ENCODE measurements around the gene TSC1.
A peak's percentile ranks its signal among the peaks of the same experiment; 100 is the strongest.
"Not testable (repeated sequence)": the region's sequence is repeated elsewhere in the genome, so short reads cannot be mapped to it uniquely, and the experiment has no call there.

TSC1 gene

DNA sequence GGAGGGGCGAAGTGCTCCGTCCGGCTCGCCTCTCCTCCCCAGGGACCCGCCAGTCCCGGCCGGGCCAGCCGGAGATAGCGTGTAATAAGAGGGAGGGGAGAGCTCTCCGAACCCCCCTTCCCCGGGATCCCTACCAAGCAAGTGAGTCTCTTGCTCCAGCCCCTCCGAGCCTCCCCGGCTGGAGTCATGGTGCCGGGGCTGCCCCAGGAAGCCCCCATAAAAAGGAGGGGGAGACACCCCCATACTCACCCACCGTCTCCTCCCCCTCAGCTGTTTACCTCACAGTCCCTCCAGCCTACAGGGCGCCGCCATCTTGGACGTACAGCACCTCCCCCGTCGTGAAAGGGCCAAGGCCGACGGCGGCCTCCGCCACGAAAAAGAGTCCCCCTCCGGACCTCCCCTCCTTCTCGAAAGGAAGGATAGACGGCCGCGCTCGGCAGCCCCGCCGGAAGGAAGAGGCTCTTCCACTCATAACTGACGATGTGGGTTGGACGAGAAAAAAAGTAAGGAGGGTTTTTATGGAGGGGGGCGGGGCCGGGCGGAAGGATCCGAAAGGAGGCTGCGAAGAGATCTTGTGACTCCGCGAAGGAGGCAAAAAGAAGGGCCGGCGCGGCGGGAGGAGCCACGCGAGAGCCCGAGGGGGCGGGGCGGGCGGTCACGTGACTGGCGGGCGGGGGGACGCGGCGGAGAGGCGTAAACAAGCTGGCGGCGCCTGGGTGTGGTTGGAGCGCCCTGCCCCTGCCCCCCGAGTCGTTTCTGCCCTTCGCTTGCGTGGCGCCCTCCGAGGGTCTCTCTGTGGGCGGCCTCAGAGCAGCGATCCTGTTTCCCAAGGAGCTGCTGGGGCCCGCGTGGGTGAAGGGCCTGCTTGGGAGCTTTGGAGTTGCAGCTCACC lies at the start of gene TSC1:
Gene TSC1, minus strand, starts transcription at position 323 of the 892 bp plus-strand sequence. CDS start 15,744 bp downstream, outside the sequence.
- DNase-seq (ENCODE audit: low read depth in 3 of 3) = peak; percentile 95 to 96 (median 96)

DNA sequence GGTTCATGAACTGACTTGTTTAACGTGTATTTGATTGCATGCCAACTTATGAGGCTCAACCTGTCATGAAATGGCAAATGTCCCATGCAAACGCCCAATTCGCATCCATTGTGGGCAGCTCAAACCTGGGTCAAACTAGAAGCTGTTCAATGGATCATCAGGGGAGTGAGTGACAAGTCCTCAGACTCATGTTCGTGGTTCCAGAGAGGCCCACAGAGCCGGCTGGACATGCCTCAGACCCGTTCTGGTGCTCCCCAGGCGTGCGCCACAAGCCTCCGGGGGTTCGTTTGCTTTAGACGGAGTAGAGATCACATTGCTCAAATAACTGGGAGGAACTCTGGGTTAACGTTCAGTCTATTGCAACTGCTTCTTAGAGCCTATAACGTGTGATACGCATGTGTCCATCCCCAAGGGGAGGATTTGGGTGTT lies 49.1 kb upstream of the TSC1 start:
- DNase-seq (ENCODE audit: low read depth in 3 of 3) = no peak

DNA sequence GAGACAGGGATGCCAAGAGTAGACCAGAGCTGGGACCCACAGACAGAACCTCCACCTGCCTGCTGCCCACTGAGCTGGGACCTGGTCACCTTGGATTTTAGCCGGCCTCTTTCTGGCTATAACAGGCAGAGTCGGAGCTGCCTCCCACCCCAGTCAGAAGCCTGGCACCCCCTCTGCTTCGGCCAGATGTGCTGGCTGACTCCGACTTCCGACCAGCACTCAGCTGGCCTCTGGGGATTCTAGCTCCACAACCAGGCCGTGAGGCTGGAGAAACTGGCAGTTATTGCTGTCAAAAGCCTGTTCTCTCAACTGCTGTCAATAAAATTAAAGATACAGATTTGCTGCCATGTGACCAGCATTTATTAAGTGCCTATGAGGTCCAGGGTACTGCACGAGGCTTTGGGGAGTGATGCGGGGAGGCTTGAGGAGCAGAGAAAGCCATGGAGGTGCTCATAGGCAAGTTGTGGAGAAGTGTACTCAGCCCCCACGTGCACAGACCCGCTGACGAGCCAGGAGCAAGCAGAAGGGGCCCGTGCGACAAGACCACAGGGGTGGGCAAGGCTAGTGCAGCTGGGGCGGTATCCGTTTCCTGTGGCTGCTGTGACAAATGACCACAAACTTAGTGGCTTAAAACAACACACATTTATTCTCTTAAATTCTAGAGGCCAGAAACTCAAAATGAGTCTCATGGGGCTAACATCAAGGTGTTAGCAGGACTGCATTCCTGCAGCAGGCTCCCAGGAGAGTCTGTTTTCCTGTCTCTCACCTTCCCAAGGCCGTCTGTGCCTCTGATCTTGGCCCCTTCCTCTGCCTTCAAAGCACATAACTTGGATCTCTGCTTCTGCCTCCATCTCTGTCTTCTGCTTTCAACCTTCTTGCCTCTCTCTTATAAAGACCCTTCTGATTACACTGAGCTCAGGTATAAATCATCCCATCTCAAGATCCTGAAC lies 47.2 kb upstream of the TSC1 start:
- no peak for DNase-seq (ENCODE audit: low read depth in 3 of 3)

DNA sequence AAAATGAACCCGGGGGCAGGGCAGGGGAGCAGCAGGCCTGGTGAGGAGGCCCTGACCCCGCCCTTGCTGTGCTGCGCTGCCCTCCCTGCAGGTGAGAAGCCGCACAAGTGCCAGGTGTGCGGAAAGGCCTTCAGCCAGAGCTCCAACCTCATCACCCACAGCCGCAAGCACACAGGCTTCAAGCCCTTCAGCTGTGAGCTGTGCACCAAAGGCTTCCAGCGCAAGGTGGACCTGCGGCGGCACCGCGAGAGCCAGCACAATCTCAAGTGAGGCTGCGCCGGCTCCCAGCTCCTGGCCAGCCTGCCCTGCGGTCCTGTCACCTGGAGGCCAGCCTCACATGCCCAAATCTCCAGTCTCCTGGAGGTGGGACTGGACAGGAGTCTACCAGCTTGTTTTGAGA lies 46.4 kb upstream of the TSC1 start:
- no peak for DNase-seq (ENCODE audit: low read depth in 3 of 3)

DNA sequence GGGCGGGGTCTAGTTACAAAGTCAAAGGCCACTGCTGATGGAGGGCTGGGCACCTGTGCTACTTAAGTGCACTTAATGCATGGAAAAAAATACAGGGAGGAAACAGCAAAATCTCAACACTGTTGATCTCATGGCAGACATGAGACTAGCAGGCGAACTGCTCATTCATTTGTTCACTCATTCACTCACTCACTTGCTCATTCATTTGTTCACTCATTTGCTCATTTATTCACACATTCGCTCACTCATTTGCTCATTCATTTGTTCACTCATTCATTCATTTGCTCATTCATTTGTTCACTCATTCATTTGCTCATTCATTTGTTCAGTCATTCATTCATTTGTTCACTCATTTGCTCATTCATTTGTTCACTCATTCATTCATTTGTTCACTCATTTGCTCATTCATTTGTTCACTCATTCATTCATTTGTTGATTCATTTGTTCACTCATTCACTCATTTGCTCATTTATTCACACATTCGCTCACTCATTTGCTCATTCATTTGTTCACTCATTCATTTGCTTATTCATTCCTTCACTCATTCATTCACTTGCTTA lies 45.7 kb upstream of the TSC1 start:
- not testable (repeated sequence) for DNase-seq (ENCODE audit: low read depth in 3 of 3)

DNA sequence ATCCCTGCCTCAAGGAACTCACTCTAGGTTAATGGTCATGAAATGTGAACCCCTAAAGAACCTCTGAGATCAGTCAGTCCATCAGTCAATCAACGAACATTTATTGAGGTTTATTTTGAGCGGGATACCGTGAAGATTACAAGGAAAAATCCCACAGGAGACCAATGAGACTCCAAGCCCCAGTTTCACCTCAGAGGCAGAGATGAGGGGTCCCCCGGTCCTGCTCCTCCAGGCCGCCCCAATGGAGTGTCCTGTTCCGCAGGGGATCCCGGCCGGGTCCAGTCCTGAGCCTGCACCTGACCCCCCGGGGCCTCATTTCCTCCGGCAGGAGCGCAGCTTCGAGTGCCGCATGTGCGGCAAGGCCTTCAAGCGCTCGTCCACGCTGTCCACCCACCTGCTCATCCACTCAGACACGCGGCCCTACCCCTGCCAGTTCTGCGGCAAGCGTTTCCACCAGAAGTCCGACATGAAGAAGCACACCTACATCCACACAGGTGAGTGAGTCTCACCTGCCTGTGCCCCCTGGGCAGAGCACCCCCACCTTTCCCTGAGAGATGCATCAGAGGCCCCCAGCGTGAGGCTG lies 45.1 kb upstream of the TSC1 start:
- DNase-seq (ENCODE audit: low read depth in 3 of 3) = no peak

DNA sequence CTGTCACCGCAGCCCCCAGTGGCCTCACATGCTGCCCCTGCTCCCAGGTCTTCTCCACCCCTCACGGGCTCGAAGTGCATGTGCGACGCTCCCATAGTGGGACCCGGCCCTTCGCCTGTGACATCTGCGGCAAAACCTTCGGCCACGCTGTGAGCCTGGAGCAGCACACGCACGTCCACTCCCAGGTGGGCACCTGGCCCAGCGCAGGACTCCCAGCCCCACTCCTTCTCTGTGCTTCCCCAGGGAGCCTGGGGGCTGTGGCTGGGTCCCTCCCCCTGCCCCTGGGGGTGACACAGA lies 44.5 kb upstream of the TSC1 start:
- no peak for DNase-seq (ENCODE audit: low read depth in 3 of 3)

DNA sequence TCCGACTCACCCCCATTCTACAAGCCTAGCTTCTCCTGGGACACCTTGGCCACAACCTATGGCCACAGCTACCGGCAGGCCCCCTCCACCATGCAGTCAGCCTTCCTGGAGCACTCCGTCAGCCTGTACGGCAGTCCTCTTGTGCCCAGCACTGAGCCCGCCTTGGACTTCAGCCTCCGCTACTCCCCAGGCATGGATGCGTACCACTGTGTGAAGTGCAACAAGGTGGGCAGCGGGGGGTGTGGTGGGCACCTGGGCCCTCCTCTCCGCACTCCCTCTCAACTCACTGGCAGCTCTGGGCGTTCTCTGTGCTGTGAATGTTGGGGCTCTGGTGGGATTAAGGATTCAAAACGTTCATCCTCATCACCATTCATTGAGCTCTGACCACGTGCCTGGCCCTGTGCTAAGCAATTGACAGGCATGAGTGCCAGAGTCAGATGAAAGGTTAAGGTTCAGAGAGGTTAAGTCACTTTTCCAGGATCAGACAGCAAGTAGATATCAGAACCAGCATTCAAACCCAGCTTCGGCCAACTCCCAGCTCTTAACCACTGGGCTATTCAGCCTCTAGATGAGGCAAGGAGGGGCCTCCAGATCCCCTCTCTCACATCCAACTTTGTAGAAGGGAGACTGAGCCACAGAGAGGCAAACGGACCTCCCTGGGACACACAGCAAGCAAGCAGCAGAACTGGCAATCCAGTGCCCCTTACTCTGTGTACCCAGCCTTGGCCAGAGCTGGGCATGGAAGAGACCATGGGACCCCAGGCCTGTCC lies 44.0 kb upstream of the TSC1 start:
- DNase-seq (ENCODE audit: low read depth in 3 of 3) = no peak

DNA sequence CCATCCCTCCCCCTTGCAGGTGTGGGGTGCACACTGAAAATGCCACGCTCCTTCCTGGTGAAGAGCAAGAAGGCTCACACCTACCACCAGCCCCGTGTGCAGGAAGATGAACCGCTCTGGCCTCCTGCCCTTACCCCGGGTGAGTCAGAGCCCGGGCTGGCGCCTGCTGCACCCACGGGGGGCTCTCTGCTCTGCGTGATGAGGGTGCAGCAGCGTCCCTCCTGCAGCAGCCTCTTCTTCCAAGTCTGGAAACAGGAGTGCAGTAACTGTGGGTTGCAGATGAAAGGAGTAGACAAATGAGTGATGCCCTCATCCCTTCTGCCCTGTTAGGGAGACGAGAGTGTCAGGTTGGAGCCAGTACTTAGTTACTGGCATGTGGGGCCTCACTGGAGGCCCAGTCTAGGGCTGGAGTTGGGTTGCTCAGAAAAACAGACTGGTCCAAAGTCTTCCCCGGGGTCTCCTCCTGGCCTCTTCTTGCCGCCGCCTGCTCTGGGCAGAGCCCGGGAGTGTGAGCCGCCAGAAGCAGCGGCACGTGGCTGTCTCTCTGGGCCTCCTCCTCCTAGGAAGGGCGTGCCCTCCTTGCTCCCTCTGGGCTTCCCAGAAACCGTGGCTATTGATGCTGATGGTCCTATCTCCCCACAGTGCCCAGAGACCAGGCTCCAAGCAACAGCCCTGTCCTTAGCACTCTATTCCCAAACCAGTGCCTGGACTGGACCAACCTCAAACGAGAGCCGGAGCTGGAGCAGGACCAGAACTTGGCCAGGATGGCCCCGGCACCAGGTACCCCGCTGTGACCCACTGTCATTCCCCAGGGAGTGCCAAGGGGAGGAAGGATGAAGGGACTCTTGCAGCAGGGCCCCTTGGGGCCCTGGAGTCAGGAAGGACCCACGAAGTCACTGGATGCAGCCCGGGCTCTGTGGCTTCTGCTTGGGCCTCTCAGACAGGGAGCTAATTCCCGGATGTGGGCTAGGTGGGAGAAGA lies 42.5 kb upstream of the TSC1 start:
- DNase-seq (ENCODE audit: low read depth in 3 of 3) = no peak

DNA sequence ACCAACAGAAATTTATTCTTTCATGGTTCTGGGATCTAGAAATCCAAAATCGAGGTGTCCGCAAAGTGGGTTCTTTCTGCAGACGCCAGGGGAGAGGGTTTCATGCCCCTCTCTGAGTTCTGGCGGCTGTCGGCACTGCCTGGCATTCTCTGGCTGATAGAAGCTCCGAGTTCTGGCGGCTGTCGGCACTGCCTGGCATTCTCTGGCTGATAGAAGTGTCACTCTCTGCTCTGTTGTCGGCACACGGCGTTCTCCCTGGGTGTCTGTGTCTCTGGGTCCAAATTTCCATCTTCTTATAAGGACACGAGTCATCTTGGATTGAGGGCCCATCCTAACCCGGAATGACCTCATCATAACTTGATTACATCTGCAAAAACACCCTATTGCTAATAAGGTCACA lies 41.7 kb upstream of the TSC1 start:
- no peak for DNase-seq (ENCODE audit: low read depth in 3 of 3)

DNA sequence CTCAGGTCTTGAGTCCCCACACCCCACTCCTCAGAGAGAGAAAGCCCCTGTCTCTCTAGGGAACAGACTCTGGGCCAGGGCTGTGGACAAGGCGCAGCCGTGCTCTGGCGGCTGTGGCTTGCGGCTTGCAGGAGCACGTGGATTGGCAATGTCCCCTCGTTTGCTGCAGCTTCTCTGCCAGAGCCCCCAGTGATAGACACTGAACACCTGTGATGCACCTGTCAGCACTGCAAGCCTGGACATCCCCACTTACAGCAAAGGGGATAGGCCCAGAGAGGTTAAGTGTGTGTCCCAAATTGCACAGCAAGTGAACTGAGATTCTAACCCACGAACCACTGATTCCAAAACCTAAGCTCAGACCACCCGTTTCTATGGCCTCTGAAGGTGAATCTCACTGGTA lies 41.1 kb upstream of the TSC1 start:
- no peak for DNase-seq (ENCODE audit: low read depth in 3 of 3)

DNA sequence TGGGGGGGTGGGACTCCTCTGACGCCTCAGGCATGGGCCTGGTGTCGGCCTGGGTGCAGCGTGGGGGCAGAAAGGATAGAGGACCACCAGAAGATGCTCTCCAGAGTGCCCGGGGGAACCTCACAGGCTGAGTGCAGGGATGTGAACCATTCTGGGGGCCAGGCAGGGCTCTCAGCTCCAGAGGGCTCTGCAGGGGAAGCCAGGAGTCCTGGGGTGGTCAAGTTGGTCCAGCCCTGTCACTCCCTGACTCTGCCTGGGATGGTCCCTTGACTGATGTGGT lies 40.6 kb upstream of the TSC1 start:
- no peak for DNase-seq (ENCODE audit: low read depth in 3 of 3)

DNA sequence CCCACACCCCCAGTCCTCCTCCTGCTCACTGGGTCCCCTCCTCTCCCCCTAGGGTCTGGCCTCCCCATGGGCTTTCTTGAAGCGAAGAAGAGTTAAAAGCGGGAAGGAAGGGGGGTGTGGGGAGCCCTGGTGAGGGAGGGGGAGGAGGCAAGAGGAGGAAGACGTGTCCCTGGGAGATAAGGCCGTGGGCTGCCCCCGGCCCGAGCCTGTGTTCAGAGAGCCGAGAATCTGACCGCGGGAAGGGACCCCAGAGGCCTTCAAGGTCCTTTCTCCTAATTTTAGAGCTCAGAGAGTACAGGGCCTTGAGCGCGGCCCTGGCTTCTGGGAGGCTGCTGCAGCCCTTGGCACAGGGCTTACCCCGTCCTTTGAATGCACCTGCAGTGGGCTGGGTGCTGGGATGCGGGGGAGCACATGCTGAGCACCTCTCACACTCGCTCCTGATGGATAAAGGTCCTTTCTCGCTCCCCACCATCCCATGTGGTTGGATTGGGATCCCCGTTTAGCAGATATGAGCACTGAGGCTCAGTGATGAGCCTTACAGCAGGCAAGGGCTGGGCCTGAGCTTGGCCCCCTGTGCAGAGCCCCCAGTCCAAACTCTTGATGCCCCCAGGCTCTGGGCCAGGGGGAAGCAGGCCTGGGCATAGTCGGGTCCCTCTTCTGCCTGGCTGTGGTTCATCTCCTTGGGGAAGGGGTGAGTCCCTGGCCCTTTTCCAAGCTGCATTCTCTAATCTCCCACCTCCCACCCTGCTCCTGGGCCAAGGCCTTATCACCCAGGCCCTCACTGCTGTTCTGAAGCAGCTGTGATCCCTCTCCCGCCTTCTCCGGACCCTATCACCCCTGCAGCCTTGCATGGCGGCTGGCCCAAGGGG lies 40.0 kb upstream of the TSC1 start:
- no peak for DNase-seq (ENCODE audit: low read depth in 3 of 3)

DNA sequence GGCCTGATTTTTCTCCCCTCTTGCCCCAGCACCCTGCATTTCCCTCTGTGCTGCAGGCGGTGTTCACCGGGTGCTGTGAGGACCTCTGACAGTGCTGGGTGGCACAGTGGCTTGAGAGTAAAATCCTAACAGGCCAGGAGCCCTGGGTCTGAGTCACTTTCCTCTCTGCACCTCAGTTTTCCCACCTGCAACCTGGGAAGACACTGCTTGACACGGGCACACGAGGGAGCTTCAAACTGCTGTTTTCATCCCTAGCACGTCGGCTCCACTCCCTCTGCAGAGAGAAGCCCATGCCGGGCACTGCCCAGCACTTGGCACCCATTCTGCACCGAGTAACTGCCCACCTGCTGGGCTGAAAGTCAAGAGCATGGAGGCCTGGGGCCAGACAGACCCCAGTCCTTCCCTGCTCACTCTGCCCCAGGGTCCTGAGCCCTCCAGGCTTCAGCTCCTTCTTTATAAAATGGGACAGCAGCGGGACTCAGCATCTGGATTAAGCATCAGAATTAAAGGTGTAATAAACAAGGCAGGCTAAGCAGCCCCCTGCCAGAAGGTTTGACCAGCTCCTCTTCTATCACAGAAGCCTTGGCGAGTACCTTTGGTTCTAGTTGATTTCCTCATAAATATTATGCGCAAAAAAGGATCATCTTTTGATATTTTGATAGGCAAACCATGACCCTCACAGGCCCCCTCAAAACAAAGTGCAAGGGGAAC lies 39.2 kb upstream of the TSC1 start:
- no peak for DNase-seq (ENCODE audit: low read depth in 3 of 3)

DNA sequence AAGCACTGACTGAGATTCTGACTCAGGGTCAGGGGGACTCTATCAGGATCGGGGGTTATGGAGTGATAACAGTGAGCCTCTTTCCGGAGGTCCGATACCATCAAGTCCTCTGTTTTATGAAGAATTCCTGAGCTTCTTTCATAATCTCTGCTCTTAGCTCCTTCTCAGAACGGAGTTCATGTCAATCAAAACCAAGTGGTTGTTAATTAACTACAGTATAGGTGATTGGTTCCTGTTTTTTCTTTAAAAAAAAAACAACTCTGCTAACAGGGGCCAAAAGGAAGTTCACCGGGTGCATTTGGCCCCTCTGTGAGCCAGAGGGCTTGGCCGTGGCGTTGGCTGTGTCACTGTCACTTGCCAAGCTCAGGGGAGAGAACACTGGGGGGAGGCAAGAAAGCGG lies 38.0 kb upstream of the TSC1 start:
- DNase-seq (ENCODE audit: low read depth in 3 of 3) = no peak

DNA sequence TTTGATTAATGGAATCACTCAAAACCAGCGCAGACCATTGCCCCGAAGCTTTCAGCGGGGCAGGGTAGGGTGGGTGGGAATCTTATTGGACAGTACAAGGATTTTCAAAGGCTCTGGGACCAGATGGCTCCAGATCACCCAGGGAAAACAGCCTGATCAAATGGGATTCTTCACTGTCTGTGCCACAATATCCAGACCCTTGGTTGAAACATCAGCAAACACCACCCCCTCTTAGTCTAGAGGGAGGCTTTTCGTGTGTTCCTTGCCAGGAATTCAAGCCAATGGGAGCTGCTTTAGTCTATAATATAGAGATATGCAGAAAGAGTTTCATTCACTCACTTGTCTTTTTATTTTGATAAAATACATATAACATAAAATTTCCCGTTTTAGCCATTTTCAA lies 35.7 kb upstream of the TSC1 start:
- DNase-seq (ENCODE audit: low read depth in 3 of 3) = no peak

DNA sequence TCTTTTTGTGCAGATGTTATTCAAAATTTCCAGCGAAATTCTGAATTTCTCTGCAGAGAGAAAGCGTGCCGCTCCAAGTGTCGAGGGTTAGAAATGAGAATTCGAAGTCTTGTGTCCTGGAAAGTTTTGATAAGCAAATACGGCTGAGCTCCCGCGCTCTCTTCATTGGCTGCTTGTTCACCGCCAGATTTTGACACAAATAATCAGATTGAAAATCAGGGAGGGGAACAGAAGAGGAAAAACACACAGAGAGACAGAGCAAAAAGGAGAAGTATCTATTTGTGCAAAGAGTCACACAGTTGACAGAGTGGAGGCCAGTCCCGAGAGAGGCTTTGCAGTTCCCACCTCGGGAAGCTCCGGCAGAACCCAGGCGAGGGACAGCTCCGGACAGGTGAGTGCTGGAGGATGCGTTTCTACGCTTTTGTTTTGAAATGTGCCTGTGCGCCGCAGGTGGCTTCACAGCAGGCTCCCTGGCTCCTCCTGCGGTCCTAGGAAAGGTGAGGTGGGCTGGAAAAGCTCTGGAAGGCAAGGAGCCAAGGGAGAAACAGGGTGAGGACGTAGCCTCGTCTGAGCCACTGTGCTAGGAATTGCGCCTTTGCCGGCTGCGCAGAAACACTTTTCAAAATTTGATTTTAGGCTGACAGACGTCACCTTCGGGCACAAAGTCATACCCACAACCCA lies 34.2 kb upstream of the TSC1 start, which contains the start of gene GFI1B:
Gene GFI1B, plus strand, starts transcription at position 244 of the 681 bp plus-strand sequence. CDS start 7,985 bp downstream, outside the sequence.
- DNase-seq (ENCODE audit: low read depth in 3 of 3) = no peak

DNA sequence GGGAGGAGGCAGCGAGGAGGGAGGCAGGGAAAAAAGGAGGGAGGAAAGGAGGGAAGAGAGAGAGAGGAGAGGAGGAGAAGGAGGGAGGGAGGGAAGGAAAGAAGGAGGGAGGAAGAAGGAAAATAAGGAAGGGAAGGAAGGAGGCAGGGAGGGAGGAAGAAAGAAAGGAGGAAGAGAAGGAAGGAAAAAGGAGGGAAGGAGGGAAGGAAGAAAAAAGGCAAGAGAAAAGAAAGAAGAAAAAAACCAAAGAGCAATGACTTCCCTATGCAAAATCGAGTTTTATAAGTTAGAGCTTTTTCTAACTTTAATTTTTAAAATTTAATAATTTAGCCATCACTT lies 33.7 kb upstream of the TSC1 start:
- no peak for DNase-seq (ENCODE audit: low read depth in 3 of 3)

All from stimulated activated CD4-positive, alpha-beta T cell treated with anti-CD3 and anti-CD28 coated beads, TNF-alpha, amount 100 ng/mL, for 24 hours (primary cell).